Measurements from ENCODE around the gene CLEC18B.
"Not testable (repeated sequence)": the region's sequence is repeated elsewhere in the genome, so short reads cannot be mapped to it uniquely, and the experiment has no call there.

DNA sequence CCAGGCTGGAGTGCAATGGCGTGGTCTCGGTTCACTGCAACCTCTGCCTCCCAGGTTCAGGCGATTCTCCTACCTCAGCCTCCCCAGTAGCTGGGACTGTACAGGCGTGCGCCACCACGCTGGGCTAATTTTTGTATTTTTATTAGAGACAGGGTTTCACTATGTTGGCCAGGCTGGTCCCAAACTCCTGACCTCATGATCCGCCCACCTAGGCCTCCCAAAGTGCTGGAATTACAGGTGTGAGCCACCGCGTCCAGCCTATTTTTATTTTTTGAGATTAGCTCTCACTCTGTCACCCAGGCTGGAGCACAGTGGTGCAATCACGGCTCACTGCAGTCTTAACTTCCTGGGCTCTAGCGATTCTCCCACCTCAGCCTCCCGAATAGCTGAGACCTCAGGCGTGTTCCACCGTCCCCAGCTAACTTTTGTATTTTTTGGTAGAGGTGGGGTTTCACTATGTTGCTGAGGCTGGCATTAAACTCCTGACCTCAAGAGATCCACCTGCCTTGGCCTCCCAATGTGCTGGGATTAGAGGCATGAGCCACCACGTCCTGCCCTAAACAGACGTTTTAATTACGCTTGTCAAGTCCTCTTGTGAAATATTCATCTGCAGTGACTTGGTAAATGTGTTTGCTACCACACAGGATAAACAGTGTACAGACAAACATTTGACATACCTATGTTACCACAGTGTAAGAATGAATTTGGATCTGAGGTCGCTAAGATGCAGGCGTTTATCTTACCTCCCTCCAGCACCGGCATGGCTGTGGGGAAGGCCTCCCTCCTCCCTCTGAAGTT lies 50.7 kb downstream of the CLEC18B start:
- TF ChIP-seq, protein P1, sequence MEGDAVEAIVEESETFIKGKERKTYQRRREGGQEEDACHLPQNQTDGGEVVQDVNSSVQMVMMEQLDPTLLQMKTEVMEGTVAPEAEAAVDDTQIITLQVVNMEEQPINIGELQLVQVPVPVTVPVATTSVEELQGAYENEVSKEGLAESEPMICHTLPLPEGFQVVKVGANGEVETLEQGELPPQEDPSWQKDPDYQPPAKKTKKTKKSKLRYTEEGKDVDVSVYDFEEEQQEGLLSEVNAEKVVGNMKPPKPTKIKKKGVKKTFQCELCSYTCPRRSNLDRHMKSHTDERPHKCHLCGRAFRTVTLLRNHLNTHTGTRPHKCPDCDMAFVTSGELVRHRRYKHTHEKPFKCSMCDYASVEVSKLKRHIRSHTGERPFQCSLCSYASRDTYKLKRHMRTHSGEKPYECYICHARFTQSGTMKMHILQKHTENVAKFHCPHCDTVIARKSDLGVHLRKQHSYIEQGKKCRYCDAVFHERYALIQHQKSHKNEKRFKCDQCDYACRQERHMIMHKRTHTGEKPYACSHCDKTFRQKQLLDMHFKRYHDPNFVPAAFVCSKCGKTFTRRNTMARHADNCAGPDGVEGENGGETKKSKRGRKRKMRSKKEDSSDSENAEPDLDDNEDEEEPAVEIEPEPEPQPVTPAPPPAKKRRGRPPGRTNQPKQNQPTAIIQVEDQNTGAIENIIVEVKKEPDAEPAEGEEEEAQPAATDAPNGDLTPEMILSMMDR (IDR thresholded peaks at IDR 0.05), result not testable (repeated sequence)
- not testable (repeated sequence) for TF ChIP-seq POLR2A (IDR thresholded peaks at IDR 0.05)

Data from upper lobe of left lung (tissue), 4 donors.